ENCODE results near the gene MDFI. TPM values are rescaled to one million over a fixed set of nuclear protein-coding genes. Genes with fewer than 3 reads are reported as not detected.

Gene MDFI
- polyA plus RNA-seq, 1 experiment = 0.19 TPM

GRCh38 chr6:41654698-41655151 lies 16.5 kb downstream of the MDFI start:
- no peak overlapping the region for H3K27ac ChIP-seq (ENCODE audit: low read depth, low read length)
- CTCF ChIA-PET = interaction anchor here (1.5 to 2.3 kb wide), 2 partner anchors 29 to 286 kb away, joined by 4 to 7 read pairs; no protein-coding TSS in a partner anchor
- POLR2A ChIA-PET = no interaction called here
- peaks cover 30% of the 10 kb centered on the region for H3K27me3 ChIP-seq (ENCODE audit: control insufficient read depth, insufficient read depth, low read length)
- no peak overlapping the region for H3K4me3 ChIP-seq (ENCODE audit: low read depth, low read length)
- DNase-seq (ENCODE audit: low read depth, low spot score) = no peak
- TF ChIP-seq CTCF (IDR thresholded peaks at IDR 0.05; ENCODE audit: low read depth, low read length) = no peak
- H3K9me3 ChIP-seq (ENCODE audit: control insufficient read depth, insufficient read depth, low read length) = no peaks in the 10 kb centered on the region; the same call in 1 of the 2 replicates

- no peak for TF ChIP-seq CTCF (IDR thresholded peaks at IDR 0.05; ENCODE audit: low read depth, low read length)
- CTCF ChIA-PET = interaction anchor here (1.5 to 2.3 kb wide), 2 partner anchors 28 to 287 kb away, joined by 4 to 7 read pairs; no protein-coding TSS in a partner anchor
Observed at GRCh38 chr6:41655176-41655575, 16.9 kb downstream of the MDFI start.

GRCh38 chr6:41655646-41656001 lies 17.4 kb downstream of the MDFI start:
- Histone ChIP-seq H3K27me3 (ENCODE audit: control insufficient read depth, insufficient read depth, low read length) (peaks cover 35% of the 10 kb centered on the region), H3K27ac (ENCODE audit: low read depth, low read length) (no peak overlapping the region), H3K9me3 (ENCODE audit: control insufficient read depth, insufficient read depth, low read length) (no peaks in the 10 kb centered on the region; the same call in 1 of the 2 replicates), H3K4me3 (ENCODE audit: low read depth, low read length) (no peak overlapping the region)
- CTCF ChIA-PET = interaction anchor here (1.5 to 2.3 kb wide), 2 partner anchors 28 to 287 kb away, joined by 4 to 7 read pairs; no protein-coding TSS in a partner anchor
- POLR2A ChIA-PET = interaction anchor here (0.7 kb wide), 1 partner anchor 50 kb away, joined by 4 read pairs; no protein-coding TSS in a partner anchor
- DNase-seq (ENCODE audit: low read depth, low spot score) = no peak
- TF ChIP-seq CTCF (IDR thresholded peaks at IDR 0.05; ENCODE audit: low read depth, low read length) = no peak

More at GRCh38 chr6:41655176-41655575, 16.9 kb downstream of the MDFI start:
- Histone ChIP-seq H3K27ac (ENCODE audit: low read depth, low read length) (no peak overlapping the region), H3K4me3 (ENCODE audit: low read depth, low read length) (no peak overlapping the region), H3K27me3 (ENCODE audit: control insufficient read depth, insufficient read depth, low read length) (peaks cover 32% of the 10 kb centered on the region), H3K9me3 (ENCODE audit: control insufficient read depth, insufficient read depth, low read length) (no peaks in the 10 kb centered on the region; the same call in 1 of the 2 replicates)
- DNase-seq (ENCODE audit: low read depth, low spot score) = no peak
- POLR2A ChIA-PET = interaction anchor here (0.7 kb wide), 1 partner anchor 51 kb away, joined by 4 read pairs; no protein-coding TSS in a partner anchor

- Histone ChIP-seq H3K9me3 (ENCODE audit: control insufficient read depth, insufficient read depth, low read length) (no peaks in the 10 kb centered on the region; the same call in 1 of the 2 replicates), H3K27me3 (ENCODE audit: control insufficient read depth, insufficient read depth, low read length) (peaks cover 41% of the 10 kb centered on the region), H3K4me3 (ENCODE audit: low read depth, low read length) (no peak overlapping the region), H3K27ac (ENCODE audit: low read depth, low read length) (no peak overlapping the region)
- TF ChIP-seq CTCF (IDR thresholded peaks at IDR 0.05; ENCODE audit: low read depth, low read length) = no peak
- CTCF ChIA-PET = interaction anchor here (1.4 to 2.3 kb wide), 3 partner anchors 27 to 288 kb away, joined by 4 to 11 read pairs (median 7); no protein-coding TSS in a partner anchor
- POLR2A ChIA-PET = interaction anchor here (0.7 kb wide), 1 partner anchor 50 kb away, joined by 4 read pairs; no protein-coding TSS in a partner anchor
- DNase-seq (ENCODE audit: low read depth, low spot score) = peak; percentile 20
Observed at GRCh38 chr6:41656002-41656691, 17.9 kb downstream of the MDFI start.

All from AG04450 (cell line).